GM12891 (cell line): ENCODE measurements around the gene JUNB.

ENCODE experiments used
- DNase-seq: peaks from one replicate; pipeline ENCODE4 v3.0.0; 2011; ENCODE audit warnings: low spot score; ENCODE audit not compliant: insufficient read length
- FAIRE-seq: peaks from 2 replicates; lab custom pipeline; 2011; peaks lifted over from hg19 to GRCh38; lab: Jason Lieb, UNC
- PAX5 ChIP-seq: IDR thresholded peaks from 2 replicates; pipeline ENCODE4 v1.6.1; 2011; ENCODE audit warnings: low read length, moderate library complexity, mild to moderate bottlenecking; ENCODE audit not compliant: insufficient read depth, severe bottlenecking
- POLR2A ChIP-seq: IDR thresholded peaks from 2 replicates; pipeline ENCODE4 v1.6.1; 2011; ENCODE audit warnings: low read depth, low read length, control low read depth
- POLR2AphosphoS5 ChIP-seq: IDR thresholded peaks from 2 replicates; pipeline ENCODE4 v1.6.1; 2011; ENCODE audit warnings: low read depth, low read length, control low read depth
- POU2F2 ChIP-seq: IDR thresholded peaks from 2 replicates; pipeline ENCODE4 v1.6.1; 2011; ENCODE audit warnings: low read depth, mild to moderate bottlenecking, control low read depth, low read length, moderate library complexity
- SPI1 ChIP-seq: IDR thresholded peaks from 2 replicates; pipeline ENCODE4 v1.6.1; 2011; ENCODE audit warnings: low read depth, low read length, control low read depth
- TAF1 ChIP-seq: IDR thresholded peaks from 2 replicates; pipeline ENCODE4 v1.6.1; 2011; ENCODE audit warnings: low read depth, low read length, control low read depth

Gene JUNB

DNA sequence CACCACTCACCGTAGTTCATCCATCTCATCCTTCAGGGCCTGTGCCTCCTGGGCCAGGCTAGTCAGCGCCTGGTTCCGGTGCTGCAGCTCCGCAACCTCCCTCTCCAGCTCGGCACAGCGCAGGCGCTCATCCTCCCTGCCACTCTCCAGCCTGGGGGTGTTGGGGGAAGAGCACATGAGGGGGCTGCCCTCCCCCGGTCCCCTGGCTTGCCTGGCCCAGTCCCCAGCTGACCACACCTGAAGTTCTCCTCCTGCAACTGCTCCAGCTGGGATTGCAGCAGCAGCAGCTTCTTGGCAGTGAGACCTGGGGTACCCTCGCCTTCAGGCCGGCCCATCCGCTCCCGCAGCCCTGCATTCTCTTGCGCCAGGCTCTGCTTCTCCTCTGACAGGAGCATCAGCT is 20.4 kb upstream of the JUNB start:
- TF ChIP-seq POLR2A = no peak
- TF ChIP-seq SPI1 = no peak
- no peak for TF ChIP-seq PAX5
- TF ChIP-seq POLR2AphosphoS5 = no peak
- no peak for TF ChIP-seq POU2F2
- TF ChIP-seq TAF1 = no peak
- DNase-seq (no peak), FAIRE-seq (no peak)

DNA sequence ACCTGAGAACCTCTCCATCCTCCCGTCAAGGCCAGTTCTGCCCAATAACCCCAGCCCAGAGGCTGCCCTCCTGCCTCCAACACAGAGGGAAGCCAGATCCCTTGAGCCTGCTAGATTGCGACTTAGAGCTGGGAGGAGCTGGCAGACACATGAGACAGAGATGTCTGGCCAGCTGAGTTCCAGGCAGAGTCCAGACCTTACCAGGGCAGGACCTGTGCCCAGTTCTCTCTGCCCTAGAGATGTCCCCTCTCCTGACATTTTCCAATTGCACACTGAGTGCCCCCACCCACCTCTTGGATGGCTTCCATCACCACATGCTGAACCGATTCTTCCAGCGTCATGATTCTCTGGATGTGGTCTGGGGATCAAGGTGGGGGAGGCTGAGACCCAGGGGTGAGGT is 19.0 kb upstream of the JUNB start:
- FAIRE-seq (no peak), DNase-seq (no peak)
- no peak for TF ChIP-seq SPI1
- TF ChIP-seq PAX5 = no peak
- no peak for TF ChIP-seq POU2F2
- no peak for TF ChIP-seq TAF1

GRCh38 chr19:12773571-12773970 is 17.7 kb upstream of the JUNB start:
- TF ChIP-seq PAX5 (no peak), SPI1 (no peak), TAF1 (no peak), POLR2A (no peak), POU2F2 (no peak), POLR2AphosphoS5 (no peak)
- FAIRE-seq (no peak), DNase-seq (no peak)

DNA sequence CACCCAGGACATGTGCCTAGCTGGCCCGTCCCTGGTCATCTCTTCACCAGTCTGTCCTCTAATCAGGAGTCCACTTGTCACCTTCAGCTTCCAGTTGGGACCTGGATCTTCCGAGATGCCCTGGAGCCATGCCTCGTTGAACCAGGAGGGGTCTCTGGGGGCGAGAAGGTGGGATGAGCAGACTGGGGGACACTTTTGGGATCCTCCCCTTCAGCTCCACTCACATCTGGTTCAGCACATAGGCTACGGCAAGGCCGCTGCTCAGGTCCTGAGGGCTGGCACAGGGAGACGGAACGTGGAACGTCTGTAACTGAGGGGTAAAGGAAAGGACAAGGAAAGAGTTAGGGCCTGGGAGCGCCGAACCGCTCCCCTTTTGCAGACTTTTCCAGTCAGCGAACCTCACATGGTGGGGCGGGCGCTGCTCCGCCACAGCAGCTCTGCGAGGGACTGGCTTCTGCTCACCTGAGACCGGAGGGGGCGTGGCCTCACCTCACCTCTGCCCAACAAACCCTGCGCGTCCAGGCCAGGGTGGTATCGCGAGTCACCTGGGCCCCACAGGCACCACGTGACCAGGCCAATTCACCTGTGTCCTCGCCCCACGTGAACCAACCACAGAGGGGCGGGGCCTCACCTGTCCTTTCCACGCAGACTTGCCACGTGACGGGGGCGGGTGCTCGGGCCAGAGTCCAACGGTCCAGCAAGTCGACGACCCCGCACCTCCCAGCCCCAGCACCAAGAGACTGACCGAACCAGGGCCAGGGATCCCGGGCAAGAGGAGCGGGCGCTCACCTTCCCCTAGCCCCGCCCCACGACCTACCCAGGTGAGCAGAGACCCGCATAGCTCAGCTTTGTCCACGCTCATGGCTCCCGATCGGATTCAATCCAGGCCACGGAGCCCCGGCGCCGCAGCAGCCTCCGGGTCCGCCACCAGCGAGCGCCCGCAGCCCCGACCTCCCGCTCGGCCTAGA is 16.4 kb upstream of the JUNB start, which contains the start of gene HOOK2:
HOOK2 (minus strand) TSS at position 965 of the 968 bp plus-strand sequence; CDS start at position 862, 103 bp downstream.
- FAIRE-seq (no peak), DNase-seq (no peak)
- TF ChIP-seq PAX5 (no peak), SPI1 (no peak), TAF1 (no peak), POU2F2 (no peak), POLR2AphosphoS5 (no peak), POLR2A (no peak)

DNA sequence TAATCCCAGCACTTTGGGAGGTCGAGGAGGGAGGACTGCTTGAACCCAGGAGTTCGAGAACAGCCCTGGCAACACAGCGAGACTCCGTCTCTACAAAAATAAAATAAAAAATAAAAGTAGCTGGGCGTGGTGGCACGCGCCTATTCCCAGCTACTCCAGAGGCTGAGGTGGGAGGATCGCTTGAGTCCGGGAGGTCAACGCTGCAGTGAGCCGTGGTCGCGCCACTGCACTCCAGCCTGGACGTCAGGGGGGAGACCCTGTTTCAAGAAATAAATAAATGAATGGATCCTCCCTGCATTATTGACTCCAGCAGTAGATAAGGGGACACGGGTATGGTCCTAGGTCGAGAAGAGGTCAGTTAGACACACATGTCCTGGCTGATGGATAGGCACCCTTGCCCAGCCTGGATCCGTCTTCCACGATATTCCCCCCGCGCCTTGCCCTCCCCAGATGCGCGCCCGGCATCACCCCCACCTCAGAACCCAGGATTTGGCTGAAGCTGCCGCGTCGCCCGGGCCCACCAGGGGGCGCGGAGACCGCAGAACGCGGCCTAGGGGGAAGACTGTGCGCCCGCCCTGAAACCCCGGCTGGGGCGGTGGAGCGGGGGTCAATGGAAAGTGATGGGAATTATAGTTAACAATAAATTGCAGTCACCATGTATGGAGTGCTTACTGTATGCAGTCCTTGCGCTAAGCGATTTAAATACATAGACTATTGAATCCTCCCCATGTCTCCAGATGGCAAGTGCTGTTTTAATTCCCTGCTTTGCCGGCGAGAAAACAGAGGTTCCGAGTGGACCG is 13.9 kb upstream of the JUNB start:
- TF ChIP-seq PAX5 = no peak
- 0 out of 2 replicates have a peak, but pooled peaks have one; percentile 8 for TF ChIP-seq POU2F2
- TF ChIP-seq POLR2AphosphoS5 = no peak
- TF ChIP-seq SPI1 = no peak
- no peak for TF ChIP-seq TAF1
- no peak for TF ChIP-seq POLR2A
- DNase-seq (peak; percentile 80), FAIRE-seq (peak; percentile 89)

DNA sequence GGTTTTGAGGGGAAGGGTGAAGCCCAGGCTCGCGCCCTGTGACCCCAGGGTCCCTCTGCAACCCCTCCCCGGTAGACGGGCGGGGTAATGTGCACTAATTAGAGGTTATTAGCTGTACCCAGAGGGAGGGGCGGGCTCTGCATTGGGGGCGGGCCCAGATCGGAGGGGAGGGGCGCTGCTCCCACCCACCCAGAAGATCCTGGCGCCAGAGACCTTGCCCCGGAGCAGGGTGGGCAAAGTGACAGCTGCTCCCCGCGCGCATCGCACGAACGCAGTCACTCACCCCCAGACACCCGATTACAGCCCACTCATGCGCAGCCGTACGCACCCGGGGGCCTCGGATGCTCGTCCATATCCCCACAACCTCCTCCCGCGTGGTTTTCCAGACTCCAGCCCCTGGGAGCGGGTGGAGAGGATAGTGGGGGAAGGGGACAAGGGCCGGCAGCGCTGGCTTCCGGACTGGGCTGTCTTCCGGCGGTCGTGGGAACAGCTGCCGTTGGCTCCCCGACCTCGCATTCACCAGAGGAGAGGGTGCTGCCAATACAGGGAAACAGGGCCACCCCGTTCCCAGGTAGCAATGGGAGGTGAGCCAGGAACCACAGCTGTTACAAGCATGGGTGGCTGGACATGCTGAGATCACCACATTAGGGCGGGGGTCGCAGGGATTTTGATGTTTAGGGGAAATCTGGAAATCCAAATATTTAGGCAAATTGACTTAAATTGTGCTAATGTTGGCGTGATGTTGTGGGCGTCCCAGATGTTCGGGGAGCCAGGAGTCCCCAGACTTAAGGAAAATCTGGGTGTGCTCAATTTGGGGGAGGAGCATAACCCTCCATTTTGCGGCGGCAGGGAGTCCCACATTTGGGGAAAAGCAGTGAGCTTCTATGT is 13.0 kb upstream of the JUNB start:
- FAIRE-seq = no peak
- no peak for DNase-seq
- TF ChIP-seq POU2F2 (no peak; the same call in 1 of the 2 replicates), POLR2A (peak; percentile 54), POLR2AphosphoS5 (peak; percentile 42; the same call in 1 of the 2 replicates), SPI1 (no peak)

GRCh38 chr19:12778905-12779161 is 12.5 kb upstream of the JUNB start:
- no peak for FAIRE-seq

DNA sequence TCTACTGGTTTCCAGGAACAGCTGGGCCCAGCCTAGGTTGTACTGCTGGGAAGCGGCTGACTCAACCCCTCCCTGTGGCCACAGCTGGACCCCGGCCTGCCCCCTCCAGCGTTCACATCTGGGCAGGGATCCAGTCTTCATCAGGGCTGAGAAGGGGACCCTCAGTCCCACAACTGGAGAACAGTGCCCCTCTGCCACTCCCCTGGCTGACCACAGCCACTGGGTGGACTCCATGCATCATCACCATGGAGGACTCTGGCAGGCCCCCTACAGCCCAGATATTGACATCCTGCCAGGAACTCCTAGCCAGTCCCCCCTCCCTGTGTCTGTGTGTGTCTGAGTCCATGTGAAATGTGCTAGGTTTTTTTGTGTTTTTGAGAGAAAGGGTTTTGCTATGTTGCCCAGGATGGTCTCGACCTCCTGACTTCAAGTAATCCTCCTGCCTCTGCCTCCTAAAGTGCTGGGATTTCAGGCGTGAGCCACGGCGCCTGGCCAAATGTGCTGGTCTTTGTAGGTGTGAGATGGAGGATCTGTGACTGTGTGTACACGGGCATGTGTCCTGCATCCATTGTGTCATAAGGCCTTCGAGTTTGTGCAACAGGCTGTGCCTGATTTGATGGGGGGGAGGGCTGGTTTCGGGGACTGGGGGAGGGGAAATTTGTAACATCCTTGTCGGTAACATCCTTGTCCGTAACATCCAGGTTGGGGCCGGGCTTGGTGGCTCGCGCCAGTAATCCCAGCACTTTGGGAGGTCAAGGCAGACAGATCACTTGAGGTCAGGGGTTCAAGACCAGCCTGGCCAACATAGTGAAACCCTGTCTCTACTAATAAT is 11.9 kb upstream of the JUNB start:
- TF ChIP-seq PAX5 (no peak), TAF1 (no peak), POLR2A (no peak), POU2F2 (no peak), SPI1 (no peak), POLR2AphosphoS5 (no peak)
- peak; percentile 38 for FAIRE-seq
- DNase-seq = no peak

More at GRCh38 chr19:12778905-12779161, 12.5 kb upstream of the JUNB start:
- DNase-seq = no peak
- TF ChIP-seq POLR2AphosphoS5 (no peak), SPI1 (no peak), POLR2A (no peak), TAF1 (no peak), POU2F2 (no peak)
